ENCODE data around the gene FLT3.

The FLT3 gene

GRCh38 chr13:27970382-27971235 lies 129.8 kb downstream of the FLT3 start:
- TF ChIP-seq CEBPB (IDR thresholded peaks at IDR 0.05) (no peak), RAD21 (IDR thresholded peaks at IDR 0.05; ENCODE audit: low read depth) (no peak), MAX (IDR thresholded peaks at IDR 0.05) (no peak), TCF12 (IDR thresholded peaks at IDR 0.05; ENCODE audit: low read depth) (no peak), EP300 (IDR thresholded peaks at IDR 0.05; ENCODE audit: borderline replicate concordance) (no peak), ZBTB7A (IDR thresholded peaks at IDR 0.05; ENCODE audit: low read depth) (no peak), NFIC (IDR thresholded peaks at IDR 0.05) (no peak), YY1 (IDR thresholded peaks at IDR 0.05; ENCODE audit: low read depth) (no peak), FOXM1 (IDR thresholded peaks at IDR 0.05; ENCODE audit: borderline replicate concordance, low read depth) (no peak)

- TF ChIP-seq TEAD4 (IDR thresholded peaks at IDR 0.05), result no peak
- no peak for TF ChIP-seq TAF1 (IDR thresholded peaks at IDR 0.05; ENCODE audit: low read depth)
- no peak for TF ChIP-seq CREB1 (IDR thresholded peaks at IDR 0.05; ENCODE audit: low read depth)
- no peak for TF ChIP-seq EP300 (IDR thresholded peaks at IDR 0.05; ENCODE audit: borderline replicate concordance)
- no peak for TF ChIP-seq CEBPB (IDR thresholded peaks at IDR 0.05)
- no peak for TF ChIP-seq RAD21 (IDR thresholded peaks at IDR 0.05; ENCODE audit: low read depth)
- no peak for TF ChIP-seq MAX (IDR thresholded peaks at IDR 0.05)
- no peak for TF ChIP-seq YY1 (IDR thresholded peaks at IDR 0.05; ENCODE audit: low read depth)
- no peak for TF ChIP-seq NFIC (IDR thresholded peaks at IDR 0.05)
- no peak for TF ChIP-seq REST (IDR thresholded peaks at IDR 0.05; ENCODE audit: low read depth)
- TF ChIP-seq TCF12 (IDR thresholded peaks at IDR 0.05; ENCODE audit: low read depth), result no peak
- no peak for TF ChIP-seq USF1 (IDR thresholded peaks at IDR 0.05)
- no peak for TF ChIP-seq ZBTB7A (IDR thresholded peaks at IDR 0.05; ENCODE audit: low read depth)
These were observed 130.5 kb downstream of the FLT3 start for GRCh38 chr13:27969866-27970229.

- TF ChIP-seq MAX (IDR thresholded peaks at IDR 0.05), result no peak
- TF ChIP-seq TCF12 (IDR thresholded peaks at IDR 0.05; ENCODE audit: low read depth), result no peak
- TF ChIP-seq CREB1 (IDR thresholded peaks at IDR 0.05; ENCODE audit: low read depth), result no peak
- no peak for TF ChIP-seq REST (IDR thresholded peaks at IDR 0.05; ENCODE audit: low read depth)
- TF ChIP-seq USF1 (IDR thresholded peaks at IDR 0.05), result no peak
- no peak for TF ChIP-seq ZBTB7A (IDR thresholded peaks at IDR 0.05; ENCODE audit: low read depth)
- TF ChIP-seq CEBPB (IDR thresholded peaks at IDR 0.05), result no peak
These were observed 131.1 kb downstream of the FLT3 start, which contains the start of gene CDX2 for GRCh38 chr13:27969082-27969865. TSS of gene CDX2 (minus strand) at chr13:27969315. CDS start at chr13:27969006, 309 bp downstream.

- TF ChIP-seq NFIC (IDR thresholded peaks at IDR 0.05) (no peak), USF1 (IDR thresholded peaks at IDR 0.05) (peak; percentile 47; the same call in 1 of the 2 replicates), ZBTB7A (IDR thresholded peaks at IDR 0.05; ENCODE audit: low read depth) (no peak), CREB1 (IDR thresholded peaks at IDR 0.05; ENCODE audit: low read depth) (no peak), FOXM1 (IDR thresholded peaks at IDR 0.05; ENCODE audit: borderline replicate concordance, low read depth) (no peak), EGR1 (IDR thresholded peaks at IDR 0.05) (0 out of 2 replicates have a peak, but pooled peaks have one; percentile 6), YY1 (IDR thresholded peaks at IDR 0.05; ENCODE audit: low read depth) (no peak), MAX (IDR thresholded peaks at IDR 0.05) (peak; percentile 85)
These were observed 131.9 kb downstream of the FLT3 start for GRCh38 chr13:27968316-27969081.

Data from Ishikawa (cell line).